22Rv1 (cell line): ENCODE measurements around the gene CMIP.

ENCODE experiments used
- H3K27ac ChIP-seq: fragments of 450-650 bp; 2 replicates; pipeline ENCODE4 v1.5.1; 2017
- CTCF ChIP-seq: fragments of 450-650 bp; IDR thresholded peaks from 2 replicates; pipeline ENCODE4 v1.5.1; 2017; ENCODE audit warnings: mild to moderate bottlenecking
- ZFX ChIP-seq: fragments of 450-650 bp; IDR thresholded peaks from 2 replicates; pipeline ENCODE4 v1.6.1; 2017; ENCODE audit warnings: antibody characterized with exemption, borderline replicate concordance

CMIP gene

GRCh38 chr16:81669473-81670350, 225.1 kb downstream of the CMIP start:
- no peak overlapping the region for H3K27ac ChIP-seq
- no peak for TF ChIP-seq ZFX
- no peak for TF ChIP-seq CTCF

- TF ChIP-seq CTCF (no peak), ZFX (no peak)
Observed at GRCh38 chr16:81671738-81672597, 227.4 kb downstream of the CMIP start.

GRCh38 chr16:81673432-81673831, 228.8 kb downstream of the CMIP start:
- H3K27ac ChIP-seq: no peak overlapping the region
- TF ChIP-seq ZFX (no peak), CTCF (no peak)

More at GRCh38 chr16:81671738-81672597, 227.4 kb downstream of the CMIP start:
- H3K27ac ChIP-seq: no peak overlapping the region

GRCh38 chr16:81675662-81676061, 231.1 kb downstream of the CMIP start:
- H3K27ac ChIP-seq: no peak overlapping the region
- TF ChIP-seq ZFX (no peak), CTCF (no peak)

- no peak for TF ChIP-seq CTCF
- no peak for TF ChIP-seq ZFX
Observed at GRCh38 chr16:81676066-81676882, 231.7 kb downstream of the CMIP start.

GRCh38 chr16:81676883-81677737, 232.5 kb downstream of the CMIP start:
- TF ChIP-seq CTCF (no peak), ZFX (no peak)
- H3K27ac ChIP-seq: no peak overlapping the region

More at GRCh38 chr16:81676066-81676882, 231.7 kb downstream of the CMIP start:
- no peak overlapping the region for H3K27ac ChIP-seq
